Caco-2 (cell line): ENCODE results near the gene CASZ1. TPM values are rescaled to one million over a fixed set of nuclear protein-coding genes. Genes with fewer than 3 reads are reported as not detected.

Experiments used
- BruUV-seq: library from RNA; stranded (reverse); fragments of 400-500 nt; replicated peaks from 2 replicates; lab custom pipeline; 2021; lab: Mats Ljungman, UMichigan
- CTCF ChIA-PET: fragments of 300-600 bp; sonication (Branson Sonifier 250); formaldehyde crosslinking; loops from one replicate; lab custom pipeline; 2022; ENCODE audit warnings: antibody characterized with exemption; lab: Charles Lee
- POLR2A ChIA-PET: fragments of 300-600 bp; sonication (Branson Sonifier 250); formaldehyde crosslinking; loops from one replicate; lab custom pipeline; 2022; ENCODE audit warnings: antibody characterized with exemption; lab: Charles Lee
- DNase-seq, 2 experiments: peaks; one replicate each; pipeline versions ENCODE4 v3.0.0 to v3.0.0-alpha.2; 2020 to 2022
- H3K27me3 ChIP-seq: replicated peaks from 2 replicates; pipeline ENCODE4 v1.6.0; 2011; ENCODE audit warnings: low read length; ENCODE audit not compliant: control insufficient read depth, insufficient read depth
- H3K36me3 ChIP-seq: 2 replicates; pipeline ENCODE4 v1.5.1; 2011; ENCODE audit warnings: low read length; ENCODE audit not compliant: control insufficient read depth, insufficient read depth
- H3K4me1 ChIP-seq: fragments of 250-450 bp; sonication (Bioruptor Pico); 2 replicates; pipeline ENCODE4 v1.5.1; 2020; ENCODE audit warnings: mild to moderate bottlenecking
- H3K4me3 ChIP-seq: 2 replicates; pipeline ENCODE4 v1.5.1; 2011; ENCODE audit warnings: low read depth, mild to moderate bottlenecking, control low read depth, low read length
- H3K9me3 ChIP-seq: fragments of 250-450 bp; sonication (Bioruptor Pico); 2 replicates; pipeline ENCODE4 v1.5.1; 2020; ENCODE audit warnings: mild to moderate bottlenecking, moderate library complexity
- H3K27ac Mint-ChIP-seq: one replicate; pipeline ENCODE4 v1.8.0; 2022; ENCODE audit warnings: mixed read lengths; ENCODE audit not compliant: unreplicated experiment
- H3K27me3 Mint-ChIP-seq: one replicate; pipeline ENCODE4 v1.8.0; 2022; ENCODE audit warnings: mixed read lengths; ENCODE audit not compliant: insufficient read depth, unreplicated experiment
- H3K36me3 Mint-ChIP-seq: one replicate; pipeline ENCODE4 v1.8.0; 2022; ENCODE audit warnings: mild to moderate bottlenecking, mixed read lengths; ENCODE audit not compliant: insufficient read depth, unreplicated experiment
- H3K4me1 Mint-ChIP-seq: one replicate; pipeline ENCODE4 v1.8.0; 2022; ENCODE audit warnings: low read depth, mixed read lengths; ENCODE audit not compliant: unreplicated experiment
- H3K4me3 Mint-ChIP-seq: one replicate; pipeline ENCODE4 v1.8.0; 2022; ENCODE audit warnings: mild to moderate bottlenecking, moderate library complexity, mixed read lengths; ENCODE audit not compliant: unreplicated experiment
- H3K9me3 Mint-ChIP-seq: one replicate; pipeline ENCODE4 v1.8.0; 2022; ENCODE audit warnings: mixed read lengths; ENCODE audit not compliant: unreplicated experiment
- CTCF ChIP-seq, 2 experiments: fragments of 200-600 bp in 1 of 2; IDR thresholded peaks; 1 replicate in 1 of 2; 2 replicates in 1 of 2; pipeline versions ENCODE4 v1.5.1 to v1.8.0; 2011 to 2022; ENCODE audit warnings: antibody characterized with exemption in 1 of 2, control low read depth in 1 of 2, inconsistent platforms in 1 of 2, low read depth in 1 of 2, low read length in 1 of 2, mild to moderate bottlenecking in 1 of 2, moderate library complexity in 1 of 2; ENCODE audit not compliant: insufficient read depth in 1 of 2, severe bottlenecking in 1 of 2, unreplicated experiment in 1 of 2
- intact Hi-C: fragments of 100-400 bp; cut with micrococcal nuclease; formaldehyde crosslinking; loops from one replicate; pipeline ENCODE4 v1.10.0; 2022; ENCODE audit not compliant: unreplicated experiment
- total RNA-seq: library from RNA; stranded (reverse); gene quantifications from 2 replicates; pipeline ENCODE4 v1.2.3, GENCODE V29; 2022

CASZ1 gene
- total RNA-seq, 1 experiment from 2014 or later = 10.9 TPM

- Mint-ChIP-seq H3K27ac (no peak overlapping the region), H3K27me3 (no peaks in the 10 kb centered on the region), H3K4me1 (no peaks in the 10 kb centered on the region), H3K36me3 (no peaks in the 10 kb centered on the region), H3K4me3 (no peak overlapping the region), H3K9me3 (no peaks in the 10 kb centered on the region)
- intact Hi-C loops = no loop called here
- H3K9me3 ChIP-seq = no peaks in the 10 kb centered on the region
- POLR2A ChIA-PET = no interaction called here
- no peak overlapping the region for H3K4me3 ChIP-seq
- no peaks in the 10 kb centered on the region for H3K36me3 ChIP-seq
- H3K27me3 ChIP-seq = no peaks in the 10 kb centered on the region
- TF ChIP-seq CTCF (IDR thresholded peaks at IDR 0.05; ENCODE audit: insufficient read depth in 1 of 2, low read depth in 1 of 2, low read length in 1 of 2, severe bottlenecking in 1 of 2, unreplicated experiment in 1 of 2) = no peak
- no peaks in the 10 kb centered on the region for H3K4me1 ChIP-seq
- no TSS peak for BruUV-seq
- no peak for DNase-seq
- CTCF ChIA-PET = no interaction called here
Observed at GRCh38 chr1:10655002-10655401, 141.4 kb downstream of the CASZ1 start.

GRCh38 chr1:10653370-10654125 is 142.9 kb downstream of the CASZ1 start:
- intact Hi-C loops = no loop called here
- no peaks in the 10 kb centered on the region for H3K36me3 ChIP-seq
- H3K4me1 ChIP-seq = no peaks in the 10 kb centered on the region
- Mint-ChIP-seq H3K36me3 (no peaks in the 10 kb centered on the region), H3K4me3 (no peak overlapping the region), H3K9me3 (no peaks in the 10 kb centered on the region), H3K4me1 (no peaks in the 10 kb centered on the region), H3K27me3 (no peaks in the 10 kb centered on the region), H3K27ac (no peak overlapping the region)
- no peaks in the 10 kb centered on the region for H3K9me3 ChIP-seq
- TF ChIP-seq CTCF (IDR thresholded peaks at IDR 0.05; ENCODE audit: insufficient read depth in 1 of 2, low read depth in 1 of 2, low read length in 1 of 2, severe bottlenecking in 1 of 2, unreplicated experiment in 1 of 2) = no peak
- no peaks in the 10 kb centered on the region for H3K27me3 ChIP-seq
- ChIA-PET CTCF (no interaction called here), POLR2A (interaction anchor here (0.6 kb wide), 1 partner anchor 35 kb away, joined by 3 read pairs; no protein-coding TSS in a partner anchor)
- no TSS peak for BruUV-seq
- H3K4me3 ChIP-seq = no peak overlapping the region
- DNase-seq = no peak

- CTCF ChIA-PET = no interaction called here
- Mint-ChIP-seq H3K4me3 (no peak overlapping the region), H3K27ac (no peak overlapping the region), H3K9me3 (no peaks in the 10 kb centered on the region), H3K36me3 (no peaks in the 10 kb centered on the region), H3K4me1 (no peaks in the 10 kb centered on the region), H3K27me3 (no peaks in the 10 kb centered on the region)
- no peak for DNase-seq
- POLR2A ChIA-PET = no interaction called here
- intact Hi-C loops = no loop called here
- H3K27me3 ChIP-seq = no peaks in the 10 kb centered on the region
- H3K4me1 ChIP-seq = no peaks in the 10 kb centered on the region
- no peak overlapping the region for H3K4me3 ChIP-seq
- no peaks in the 10 kb centered on the region for H3K9me3 ChIP-seq
- no peaks in the 10 kb centered on the region for H3K36me3 ChIP-seq
- TF ChIP-seq CTCF (IDR thresholded peaks at IDR 0.05; ENCODE audit: insufficient read depth in 1 of 2, low read depth in 1 of 2, low read length in 1 of 2, severe bottlenecking in 1 of 2, unreplicated experiment in 1 of 2) = no peak
- BruUV-seq = no TSS peak
Observed at GRCh38 chr1:10652626-10653025, 143.8 kb downstream of the CASZ1 start.
